Gastroesophageal sphincter (tissue), 4 donors: ENCODE measurements around the gene ADPRH. TPM values are rescaled to one million over a fixed set of nuclear protein-coding genes. Genes with fewer than 3 reads are reported as not detected.
A peak's percentile ranks its signal among the peaks of the same experiment; 100 is the strongest.

Experiments used
- ATAC-seq: fragments of 150-250 bp; one replicate; pipeline ENCODE4 v1.9.1; 2016; ENCODE audit warnings: mild to moderate bottlenecking, moderate library complexity
- H3K27ac ChIP-seq, 4 donors: fragments of 200-600 bp; sonication (generic) in 3 of 4; 1 replicate in 3 of 4; 2 replicates in 1 of 4; pipeline ENCODE4 v1.5.1; 2016 to 2019
- H3K27me3 ChIP-seq: fragments of 200-600 bp; sonication (generic); one replicate; pipeline ENCODE4 v1.5.1; 2019
- H3K36me3 ChIP-seq, 2 donors: fragments of 200-600 bp; sonication (generic); one replicate each; pipeline ENCODE4 v1.5.1; 2019; ENCODE audit warnings: control low read depth in 1 of 2
- H3K4me1 ChIP-seq, 3 donors: fragments of 200-600 bp; sonication (generic); 1 replicate in 2 of 3; 2 replicates in 1 of 3; pipeline ENCODE4 v1.5.1; 2016 to 2019; ENCODE audit warnings: control low read depth in 2 of 3
- H3K4me3 ChIP-seq, 2 donors: fragments of 200-600 bp; sonication (generic); one replicate each; pipeline ENCODE4 v1.5.1; 2019; ENCODE audit warnings: mild to moderate bottlenecking in 1 of 2, moderate library complexity in 1 of 2
- H3K9me3 ChIP-seq, 3 donors: fragments of 200-600 bp; sonication (generic); one replicate each; pipeline ENCODE4 v1.5.1; 2017 to 2019; ENCODE audit warnings: control low read depth in 2 of 3
- EP300 ChIP-seq: sonication (generic); formaldehyde crosslinking; IDR thresholded peaks from one replicate; pipeline ENCODE4 v1.6.1; 2017; ENCODE audit warnings: antibody characterized with exemption, mild to moderate bottlenecking
- POLR2A ChIP-seq, 2 donors: fragments of 450-650 bp; IDR thresholded peaks; one replicate each; pipeline ENCODE4 v1.6.1; 2017; ENCODE audit warnings: antibody characterized with exemption in 2 of 2, mild to moderate bottlenecking in 2 of 2, moderate library complexity in 1 of 2
- POLR2AphosphoS5 ChIP-seq: sonication (generic); formaldehyde crosslinking; IDR thresholded peaks from one replicate; pipeline ENCODE4 v1.6.1; 2017; ENCODE audit warnings: antibody characterized with exemption
- WGBS, 2 donors: methylation state at CpG; one replicate each; pipeline ENCODE4 v1.1.5; 2018; ENCODE audit warnings: low coverage in 1 of 2; 5-methylcytosine and 5-hydroxymethylcytosine counted together
- total RNA-seq, 4 donors: library from RNA; depleted of rRNA; stranded (reverse); fragments of >200 nt; gene quantifications; one replicate each; pipeline ENCODE4 v1.1.0, GENCODE V29; 2016
- TF ChIP-seq, protein P1 (sequence below), 4 experiments: fragments of 200-600 bp in 2 of 4; fragments of 450-650 bp in 2 of 4; sonication (generic) in 1 of 4; IDR thresholded peaks; one replicate each; pipeline ENCODE4 v1.5.1; 2017 to 2019; ENCODE audit warnings: antibody characterized with exemption in 4 of 4, mild to moderate bottlenecking in 2 of 4, moderate library complexity in 2 of 4

Gene ADPRH
- total RNA-seq = 10 to 100 TPM; 10.2 to 23.1 (median 15.0) TPM

DNA sequence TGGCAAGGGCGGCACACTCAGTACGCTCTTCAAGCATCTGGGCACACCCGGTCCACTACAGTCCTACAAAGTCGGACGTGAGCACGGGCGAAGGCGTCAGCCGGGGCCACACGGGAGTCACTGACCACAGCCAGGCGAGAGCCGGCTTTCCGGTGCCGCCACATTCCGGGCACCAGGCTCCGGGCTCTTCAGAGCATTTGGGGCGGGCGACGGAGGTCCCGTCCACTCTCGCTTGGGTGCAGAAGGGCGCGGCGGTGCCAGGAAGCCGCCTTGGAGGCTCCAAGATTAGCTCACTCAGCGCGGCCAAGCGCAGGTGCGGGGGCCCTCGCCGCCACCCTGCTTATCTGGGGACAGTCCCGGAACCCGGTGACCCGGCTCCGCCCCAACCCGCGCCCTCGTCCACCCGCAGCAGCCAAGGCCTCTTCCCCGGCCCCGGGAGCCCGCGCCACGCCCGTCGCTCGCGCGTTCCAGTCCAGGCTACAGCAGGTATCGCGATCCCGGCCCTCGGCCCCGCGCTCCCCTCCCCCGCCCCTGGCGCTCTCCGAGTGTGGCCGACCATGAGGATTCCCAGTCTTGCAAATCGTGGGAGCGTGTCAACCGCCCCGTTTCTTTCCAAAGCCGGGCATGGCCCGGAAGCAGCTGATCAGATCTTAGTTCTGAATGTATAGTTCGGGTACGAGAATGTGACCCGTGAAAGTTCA is at the start of gene ADPRH:
ADPRH (plus strand) TSS at position 127 of the 701 bp plus-strand sequence. CDS start 2,678 bp downstream, outside the sequence.
- peak; percentile 93 for ATAC-seq
- peaks cover 0 to 3% of the 10 kb centered on the region in 2 donors for H3K36me3 ChIP-seq
- peaks cover 0 to 23% (median 0%) of the 10 kb centered on the region in 3 donors for H3K4me1 ChIP-seq
- H3K4me3 ChIP-seq = peak within 1 kb of the TSS; percentile 54 to 65
- no peaks in the 10 kb centered on the region for H3K9me3 ChIP-seq
- H3K27ac ChIP-seq = peak within 1 kb of the TSS; percentile 72 to 91 (median 88)
- TF ChIP-seq POLR2AphosphoS5 = peak; percentile 32
- no peak for TF ChIP-seq EP300
- TF ChIP-seq, protein P1, sequence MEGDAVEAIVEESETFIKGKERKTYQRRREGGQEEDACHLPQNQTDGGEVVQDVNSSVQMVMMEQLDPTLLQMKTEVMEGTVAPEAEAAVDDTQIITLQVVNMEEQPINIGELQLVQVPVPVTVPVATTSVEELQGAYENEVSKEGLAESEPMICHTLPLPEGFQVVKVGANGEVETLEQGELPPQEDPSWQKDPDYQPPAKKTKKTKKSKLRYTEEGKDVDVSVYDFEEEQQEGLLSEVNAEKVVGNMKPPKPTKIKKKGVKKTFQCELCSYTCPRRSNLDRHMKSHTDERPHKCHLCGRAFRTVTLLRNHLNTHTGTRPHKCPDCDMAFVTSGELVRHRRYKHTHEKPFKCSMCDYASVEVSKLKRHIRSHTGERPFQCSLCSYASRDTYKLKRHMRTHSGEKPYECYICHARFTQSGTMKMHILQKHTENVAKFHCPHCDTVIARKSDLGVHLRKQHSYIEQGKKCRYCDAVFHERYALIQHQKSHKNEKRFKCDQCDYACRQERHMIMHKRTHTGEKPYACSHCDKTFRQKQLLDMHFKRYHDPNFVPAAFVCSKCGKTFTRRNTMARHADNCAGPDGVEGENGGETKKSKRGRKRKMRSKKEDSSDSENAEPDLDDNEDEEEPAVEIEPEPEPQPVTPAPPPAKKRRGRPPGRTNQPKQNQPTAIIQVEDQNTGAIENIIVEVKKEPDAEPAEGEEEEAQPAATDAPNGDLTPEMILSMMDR (IDR thresholded peaks at IDR 0.05) = peak in 2 of 4 experiments; percentile 4 to 8
- TF ChIP-seq POLR2A (IDR thresholded peaks at IDR 0.05) = peak; percentile 53 to 66
- WGBS, 2 donors = 0% methylated on average over 7 of the region's 68 CpGs; no CpG with 5 or more reads in 1 of the 2 donors
- no peaks in the 10 kb centered on the region for H3K27me3 ChIP-seq

DNA sequence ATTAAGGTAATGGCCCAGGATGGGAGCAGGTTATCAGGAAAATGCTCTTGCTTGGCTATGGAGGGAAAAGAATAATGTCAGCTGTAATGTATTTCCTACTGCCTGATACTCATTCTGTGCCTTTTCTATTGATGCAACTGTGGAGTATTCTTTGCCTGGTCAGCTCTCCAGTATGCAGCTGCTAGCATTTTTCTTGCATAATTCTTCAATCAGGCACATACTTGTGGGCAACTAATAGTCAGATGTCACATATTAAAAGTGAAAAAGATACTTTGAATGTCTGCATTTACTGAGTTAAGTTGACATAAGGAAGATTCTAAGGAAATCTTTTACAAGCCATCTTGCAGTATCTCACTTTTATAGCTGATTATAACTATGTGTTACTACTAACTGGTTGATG is 49.4 kb upstream of the ADPRH start:
- ATAC-seq = no peak
- TF ChIP-seq POLR2AphosphoS5 (no peak), EP300 (no peak), POLR2A (IDR thresholded peaks at IDR 0.05) (no peak)
- TF ChIP-seq, protein P1 (IDR thresholded peaks at IDR 0.05) = no peak
- Histone ChIP-seq H3K9me3 (no peaks in the 10 kb centered on the region), H3K4me3 (no peak overlapping the region), H3K27me3 (no peaks in the 10 kb centered on the region), H3K4me1 (no peaks in the 10 kb centered on the region), H3K36me3 (peaks cover 0 to 6% of the 10 kb centered on the region in 2 donors), H3K27ac (no peak overlapping the region)

DNA sequence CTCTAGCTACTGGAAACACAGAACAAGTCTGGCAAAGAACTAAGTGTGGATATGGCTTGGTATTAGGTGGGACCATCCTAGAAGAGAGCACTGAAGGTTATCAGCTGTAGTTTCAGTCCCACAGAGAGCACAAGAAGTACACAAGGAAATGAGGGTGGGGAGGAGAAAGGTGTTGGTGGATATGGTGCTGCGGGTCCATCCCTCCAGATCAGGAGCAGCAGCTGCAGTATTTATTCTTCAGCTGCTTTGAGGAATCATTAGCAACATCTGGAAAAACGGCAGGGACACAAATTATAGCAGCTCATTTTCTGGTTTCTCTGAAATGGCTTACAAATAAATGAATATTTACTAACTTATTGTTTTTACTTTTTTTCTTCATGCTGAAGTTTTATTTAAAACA is 48.8 kb upstream of the ADPRH start:
- H3K9me3 ChIP-seq = no peaks in the 10 kb centered on the region
- WGBS, 2 donors = 42 to 74% methylated on average over 2 of the region's 2 CpGs

DNA sequence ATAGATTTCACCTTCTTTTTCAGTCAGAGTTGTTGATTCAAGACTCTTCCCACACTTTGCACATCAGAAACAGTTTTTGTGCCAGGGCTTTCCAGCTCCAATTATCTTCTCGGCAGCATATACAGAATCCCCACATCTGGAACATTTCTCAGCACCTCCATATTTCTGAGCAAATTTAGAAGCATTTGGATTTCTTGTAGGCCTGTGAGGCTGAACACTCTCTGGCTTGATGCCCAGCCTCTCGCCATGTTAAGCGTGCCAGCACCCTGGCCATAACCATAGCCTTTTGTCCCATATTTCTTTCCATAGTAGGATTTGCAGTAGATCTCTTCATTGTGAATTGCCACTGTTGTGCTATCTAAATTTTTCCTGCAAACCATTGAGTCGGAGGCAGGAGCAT is 48.1 kb upstream of the ADPRH start:
- no peak overlapping the region for H3K4me3 ChIP-seq
- no peaks in the 10 kb centered on the region for H3K4me1 ChIP-seq
- no peaks in the 10 kb centered on the region for H3K9me3 ChIP-seq
- TF ChIP-seq POLR2A (IDR thresholded peaks at IDR 0.05) (no peak), EP300 (no peak), POLR2AphosphoS5 (no peak)
- TF ChIP-seq, protein P1 (IDR thresholded peaks at IDR 0.05) = no peak
- H3K27me3 ChIP-seq = no peaks in the 10 kb centered on the region
- H3K27ac ChIP-seq = no peak overlapping the region
- no peaks in the 10 kb centered on the region for H3K36me3 ChIP-seq
- WGBS, 2 donors = 70 to 100% methylated on average over 1 to 3 of the region's 4 CpGs
- no peak for ATAC-seq

More for the DNA sequence above, 48.8 kb upstream of the ADPRH start:
- TF ChIP-seq POLR2AphosphoS5 (no peak), EP300 (no peak), POLR2A (IDR thresholded peaks at IDR 0.05) (no peak)
- TF ChIP-seq, protein P1 (IDR thresholded peaks at IDR 0.05) = no peak
- ATAC-seq = no peak
- H3K4me3 ChIP-seq = no peak overlapping the region
- H3K27me3 ChIP-seq = no peaks in the 10 kb centered on the region
- H3K36me3 ChIP-seq = peaks cover 0 to 2% of the 10 kb centered on the region in 2 donors
- no peak overlapping the region for H3K27ac ChIP-seq
- H3K4me1 ChIP-seq = no peaks in the 10 kb centered on the region

DNA sequence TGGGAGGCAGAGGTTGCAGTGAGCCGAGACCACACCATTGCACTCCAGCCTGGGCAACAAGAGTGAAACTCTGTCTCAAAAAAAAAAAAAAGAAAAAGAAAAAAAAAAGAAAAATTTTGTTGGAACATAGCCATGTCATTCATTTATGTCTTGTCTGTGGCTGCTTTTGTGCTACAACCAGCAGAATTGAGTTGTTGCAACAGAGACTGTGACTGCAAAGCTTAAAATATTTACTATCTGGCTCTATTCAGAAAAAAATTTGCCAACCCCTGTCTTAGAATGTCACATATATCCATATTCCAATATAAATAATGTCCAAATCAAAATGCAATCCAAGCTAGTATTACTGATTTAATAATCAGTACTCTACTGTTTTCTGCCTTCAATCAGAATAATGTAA is 45.0 kb upstream of the ADPRH start:
- Histone ChIP-seq H3K4me3 (no peak overlapping the region), H3K27ac (no peak overlapping the region), H3K36me3 (no peaks in the 10 kb centered on the region), H3K27me3 (no peaks in the 10 kb centered on the region), H3K4me1 (no peaks in the 10 kb centered on the region), H3K9me3 (no peaks in the 10 kb centered on the region)
- ATAC-seq = no peak
- no peak for TF ChIP-seq POLR2A (IDR thresholded peaks at IDR 0.05)
- TF ChIP-seq, protein P1 (IDR thresholded peaks at IDR 0.05) = no peak
- no peak for TF ChIP-seq POLR2AphosphoS5
- no peak for TF ChIP-seq EP300
- no CpG with 5 or more reads among the region's 1 CpG for WGBS, 2 donors
